ENCODE measurements around the gene TRABD2A.

DNA sequence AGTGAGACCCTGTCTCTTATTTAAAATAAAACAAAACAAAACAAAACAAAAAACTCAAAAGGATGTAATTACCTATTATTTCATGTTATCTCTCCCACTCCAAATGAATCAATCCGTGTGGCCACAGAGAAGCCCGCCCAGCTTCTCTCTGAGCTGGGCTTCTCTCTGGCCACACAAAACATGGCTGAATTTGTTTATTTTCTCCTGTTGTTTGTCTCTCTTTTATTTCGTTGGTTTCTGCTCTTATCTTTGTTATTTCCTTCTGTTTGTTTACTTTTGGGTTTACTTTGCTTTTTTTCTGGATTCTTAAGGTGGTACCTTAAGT, 1.5 kb upstream of the TRABD2A start:
- TF ChIP-seq POLR2A (IDR thresholded peaks at IDR 0.05; ENCODE audit: low read depth, low read length) (no peak), POLR2AphosphoS5 (IDR thresholded peaks at IDR 0.05; ENCODE audit: low read depth, low read length) (no peak), PAX5 (IDR thresholded peaks at IDR 0.05; ENCODE audit: insufficient read depth, low read length, severe bottlenecking) (no peak), TAF1 (IDR thresholded peaks at IDR 0.05; ENCODE audit: low read depth, low read length) (no peak), POU2F2 (IDR thresholded peaks at IDR 0.05; ENCODE audit: low read depth, low read length) (no peak)

Measured in GM12891 (cell line).